GM12874 (cell line): ENCODE results near the gene TMEM38A.

Experiments
- TF ChIP-seq, protein P1 (sequence below): IDR thresholded peaks from 2 replicates; pipeline ENCODE4 v1.5.1; 2011; ENCODE audit warnings: low read depth, mild to moderate bottlenecking, control low read depth, low read length, moderate library complexity; ENCODE audit not compliant: insufficient read depth

Gene TMEM38A

DNA sequence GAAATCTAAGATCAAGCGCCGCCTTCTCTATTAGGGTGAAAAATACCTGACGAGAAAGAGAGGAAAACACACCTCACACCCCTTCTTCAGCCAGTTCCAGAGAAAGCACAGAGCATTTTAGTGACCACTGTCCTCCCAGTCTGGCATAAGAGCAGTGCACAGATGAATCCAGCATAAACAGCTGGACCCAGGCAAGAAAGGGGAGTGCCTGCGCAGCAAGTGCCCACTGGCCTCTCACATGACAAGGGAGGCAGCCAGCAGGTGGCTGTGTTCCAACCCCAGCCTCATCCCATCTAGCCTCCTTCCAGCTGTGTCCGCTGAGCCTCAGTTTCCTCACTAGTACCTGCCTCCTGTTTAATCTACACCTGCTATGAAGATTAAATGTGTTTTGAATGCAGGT is 40.9 kb upstream of the TMEM38A start:
- TF ChIP-seq, protein P1, sequence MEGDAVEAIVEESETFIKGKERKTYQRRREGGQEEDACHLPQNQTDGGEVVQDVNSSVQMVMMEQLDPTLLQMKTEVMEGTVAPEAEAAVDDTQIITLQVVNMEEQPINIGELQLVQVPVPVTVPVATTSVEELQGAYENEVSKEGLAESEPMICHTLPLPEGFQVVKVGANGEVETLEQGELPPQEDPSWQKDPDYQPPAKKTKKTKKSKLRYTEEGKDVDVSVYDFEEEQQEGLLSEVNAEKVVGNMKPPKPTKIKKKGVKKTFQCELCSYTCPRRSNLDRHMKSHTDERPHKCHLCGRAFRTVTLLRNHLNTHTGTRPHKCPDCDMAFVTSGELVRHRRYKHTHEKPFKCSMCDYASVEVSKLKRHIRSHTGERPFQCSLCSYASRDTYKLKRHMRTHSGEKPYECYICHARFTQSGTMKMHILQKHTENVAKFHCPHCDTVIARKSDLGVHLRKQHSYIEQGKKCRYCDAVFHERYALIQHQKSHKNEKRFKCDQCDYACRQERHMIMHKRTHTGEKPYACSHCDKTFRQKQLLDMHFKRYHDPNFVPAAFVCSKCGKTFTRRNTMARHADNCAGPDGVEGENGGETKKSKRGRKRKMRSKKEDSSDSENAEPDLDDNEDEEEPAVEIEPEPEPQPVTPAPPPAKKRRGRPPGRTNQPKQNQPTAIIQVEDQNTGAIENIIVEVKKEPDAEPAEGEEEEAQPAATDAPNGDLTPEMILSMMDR, result no peak

DNA sequence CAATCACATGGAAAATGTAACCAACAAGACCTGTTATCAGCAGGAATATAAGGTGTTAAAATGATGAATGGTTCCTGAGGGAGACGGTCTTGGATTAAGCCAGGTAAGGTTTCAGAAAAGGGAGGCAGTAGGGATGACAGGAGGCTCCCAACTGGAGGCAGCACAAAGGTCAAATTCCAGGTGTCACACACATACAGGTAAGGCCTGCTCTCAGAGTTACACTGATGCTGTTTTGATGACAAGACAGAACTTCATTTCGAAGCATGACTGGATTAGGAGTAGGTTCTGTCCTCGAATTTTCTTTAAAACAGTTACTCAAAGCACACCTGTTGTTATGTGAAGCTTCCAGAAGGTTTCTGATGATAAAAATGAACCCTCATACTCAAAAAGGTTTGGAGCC is 40.4 kb upstream of the TMEM38A start:
- TF ChIP-seq, protein P1, result no peak

DNA sequence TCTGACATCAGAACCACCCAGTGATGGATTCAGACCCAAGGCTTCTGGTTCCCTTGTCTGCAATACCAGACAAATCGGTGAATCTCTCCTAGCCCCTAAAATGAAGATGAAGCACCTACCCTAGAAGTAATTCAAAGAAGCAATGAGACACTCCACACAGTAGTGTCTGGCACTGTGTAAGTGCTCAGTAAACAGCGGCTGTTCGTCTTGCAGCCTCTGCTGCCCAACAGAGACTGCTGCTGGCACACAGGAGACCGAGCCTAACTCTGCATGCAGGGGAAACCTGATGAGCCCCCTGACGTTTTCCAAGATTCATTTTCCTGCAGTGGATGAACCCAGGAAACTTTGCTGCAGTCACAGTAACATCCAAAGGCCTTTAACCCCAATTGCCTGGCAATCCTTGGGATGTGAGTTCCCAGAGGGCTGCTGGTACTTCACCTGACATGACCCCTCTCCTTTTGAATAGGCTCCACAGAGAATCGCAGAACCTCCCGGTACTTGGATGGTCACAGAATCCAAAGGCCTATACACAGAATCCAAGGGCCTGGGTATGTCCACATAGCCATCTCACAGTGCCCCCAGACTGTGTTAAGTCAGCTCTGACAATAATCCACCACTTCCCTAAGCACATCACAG is 39.7 kb upstream of the TMEM38A start:
- TF ChIP-seq, protein P1, result no peak

DNA sequence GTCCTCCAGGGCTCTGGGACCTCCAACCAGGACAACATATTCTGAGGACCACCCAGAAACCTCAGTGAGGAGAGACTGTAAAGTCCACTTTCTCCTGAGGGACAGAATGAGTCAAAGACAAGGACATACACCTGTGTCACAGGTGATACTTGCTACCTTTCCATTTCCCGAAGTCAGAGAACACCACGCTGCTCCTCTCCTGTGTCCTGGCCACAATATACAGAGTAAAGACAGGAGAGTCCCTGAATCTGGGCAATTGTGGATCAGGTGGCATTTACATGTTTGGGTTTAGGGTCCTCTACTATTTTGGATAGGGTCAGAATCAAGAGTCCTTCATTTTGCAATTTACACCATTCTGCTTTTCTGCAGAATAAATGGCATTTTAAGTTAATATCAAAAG is 37.9 kb upstream of the TMEM38A start:
- TF ChIP-seq, protein P1, result no peak

DNA sequence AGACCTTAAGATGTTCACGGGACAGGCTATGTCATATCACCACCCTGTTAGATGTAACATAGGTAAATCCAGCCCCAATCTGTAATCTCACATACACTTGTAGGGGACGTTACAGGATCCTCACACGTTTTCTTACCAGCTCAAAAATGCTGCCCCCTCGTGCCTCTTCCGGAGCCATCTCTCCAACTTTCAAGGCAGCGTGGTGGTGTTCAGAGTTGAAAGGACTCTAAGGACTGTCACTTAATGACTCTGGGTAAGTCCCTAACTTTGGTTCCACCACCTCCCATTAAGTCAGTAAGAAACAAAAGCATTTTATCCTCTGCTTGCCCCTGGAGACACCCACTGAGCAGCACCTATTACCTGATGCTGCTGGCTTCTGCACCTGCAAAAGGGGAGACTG is 37.4 kb upstream of the TMEM38A start:
- TF ChIP-seq, protein P1, result no peak

DNA sequence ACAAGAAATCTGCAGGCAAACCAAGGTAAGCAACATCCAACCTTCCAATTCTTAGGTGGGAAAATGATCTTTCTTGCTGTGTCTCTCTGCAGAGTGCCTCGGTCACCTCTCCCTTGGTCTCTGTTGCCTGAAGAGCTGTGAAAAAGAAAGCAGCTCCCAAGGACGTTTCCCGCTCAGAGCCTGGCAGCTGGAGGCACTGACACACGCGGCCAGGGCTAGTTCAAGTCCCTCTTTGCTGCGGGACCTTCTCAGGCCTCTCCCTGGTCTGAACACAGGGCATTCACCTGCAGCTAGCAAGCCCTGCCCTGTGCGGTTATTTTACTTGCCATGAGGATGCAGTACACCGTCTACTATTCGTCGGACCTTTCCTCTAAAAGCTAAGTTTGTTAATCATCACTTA is 36.7 kb upstream of the TMEM38A start:
- TF ChIP-seq, protein P1, result no peak

DNA sequence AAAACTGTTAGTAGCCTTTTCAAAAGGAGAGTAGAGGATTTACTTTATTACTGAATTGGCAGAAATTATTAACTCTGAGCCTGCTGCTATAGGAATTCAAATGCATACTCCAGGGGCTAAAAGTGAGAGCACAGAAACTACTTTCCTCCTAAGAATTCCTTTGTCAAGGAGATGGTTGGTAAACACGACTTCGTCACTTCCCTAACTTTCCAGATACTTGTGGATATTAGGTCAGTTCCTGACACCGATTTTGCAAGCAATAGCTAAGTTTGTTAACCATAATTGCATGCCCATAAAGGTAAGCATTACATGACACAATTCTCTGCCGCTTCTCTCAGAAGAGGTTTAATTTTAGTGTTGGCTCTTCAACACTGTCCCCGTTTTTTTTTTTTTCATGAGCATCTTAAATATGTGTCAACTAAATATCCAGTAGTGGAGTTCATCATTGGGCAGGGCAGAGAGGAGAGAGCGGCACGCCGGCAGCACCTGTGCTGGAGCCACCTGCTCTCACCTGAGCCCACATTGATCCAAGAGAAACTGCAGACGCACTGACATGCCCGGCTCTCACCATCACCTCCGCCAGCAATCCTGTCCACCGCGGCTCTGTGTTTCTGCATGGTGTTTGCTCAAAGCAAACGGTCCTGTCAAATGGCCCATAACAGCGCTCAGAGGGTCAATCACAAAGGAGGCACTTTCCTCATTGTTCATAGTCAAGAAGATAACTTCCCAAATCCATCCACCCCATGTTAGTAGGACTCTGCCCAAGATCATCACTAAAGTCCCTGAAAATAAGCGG is 35.6 kb upstream of the TMEM38A start:
- TF ChIP-seq, protein P1, result no peak
